T1000 (cell line): ENCODE data around the gene P2RY6.

Source experiments
- DNase-seq: peaks from one replicate; lab custom pipeline; 2025; ENCODE audit warnings: mixed read lengths; lab: John Stamatoyannopoulos, UW

P2RY6 gene

DNA sequence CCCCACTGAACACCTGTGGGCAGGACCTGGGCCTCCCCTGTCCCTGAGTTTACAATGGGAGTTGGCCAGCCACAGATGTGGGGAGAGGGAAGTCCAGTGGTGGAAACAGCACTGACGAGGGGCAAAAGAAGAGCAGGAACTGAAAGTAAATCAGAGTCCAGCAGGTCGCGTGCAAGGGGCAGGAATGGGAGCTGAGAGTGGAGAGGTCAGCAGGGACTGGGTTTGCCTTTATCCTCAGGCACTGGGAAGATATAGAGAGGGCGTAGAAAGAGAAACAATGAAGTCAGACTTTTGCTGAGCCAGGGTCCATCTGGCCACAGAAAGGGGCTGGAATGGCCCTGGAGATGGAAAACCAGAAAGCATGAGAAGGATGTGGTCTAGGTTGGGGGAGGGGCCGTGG is 8.5 kb downstream of the P2RY6 start:
- DNase-seq, result no peak

- DNase-seq, result no peak
These were observed 9.1 kb downstream of the P2RY6 start for GRCh38 chr11:73281201-73281741.

GRCh38 chr11:73281796-73282660 is 9.9 kb downstream of the P2RY6 start:
- no peak for DNase-seq

- DNase-seq, result no peak
These were observed 11.3 kb downstream of the P2RY6 start for GRCh38 chr11:73283276-73284000.

DNA sequence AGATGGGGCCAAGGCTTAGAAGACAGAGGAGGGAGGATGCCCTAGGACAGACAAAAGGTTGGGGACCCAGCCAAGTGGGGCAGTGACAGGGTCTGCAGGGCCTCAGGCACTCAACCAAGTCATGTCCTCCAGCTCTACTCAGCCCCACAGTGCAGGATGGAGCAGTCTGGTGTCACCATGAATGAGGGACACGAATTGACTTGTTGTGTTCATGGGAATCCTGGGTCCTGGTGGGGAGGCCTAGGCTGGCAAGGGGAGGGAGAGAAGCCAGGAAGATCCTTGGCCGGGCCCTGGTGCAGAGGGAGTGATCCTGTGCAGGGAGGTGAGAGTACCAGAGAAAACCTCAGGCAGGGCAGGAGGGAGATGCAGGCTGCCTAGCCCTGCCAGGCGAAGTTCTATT is 12.0 kb downstream of the P2RY6 start:
- DNase-seq, result no peak

GRCh38 chr11:73285721-73286120 is 13.6 kb downstream of the P2RY6 start:
- no peak for DNase-seq

GRCh38 chr11:73286240-73286810 is 14.2 kb downstream of the P2RY6 start:
- DNase-seq, result no peak

DNA sequence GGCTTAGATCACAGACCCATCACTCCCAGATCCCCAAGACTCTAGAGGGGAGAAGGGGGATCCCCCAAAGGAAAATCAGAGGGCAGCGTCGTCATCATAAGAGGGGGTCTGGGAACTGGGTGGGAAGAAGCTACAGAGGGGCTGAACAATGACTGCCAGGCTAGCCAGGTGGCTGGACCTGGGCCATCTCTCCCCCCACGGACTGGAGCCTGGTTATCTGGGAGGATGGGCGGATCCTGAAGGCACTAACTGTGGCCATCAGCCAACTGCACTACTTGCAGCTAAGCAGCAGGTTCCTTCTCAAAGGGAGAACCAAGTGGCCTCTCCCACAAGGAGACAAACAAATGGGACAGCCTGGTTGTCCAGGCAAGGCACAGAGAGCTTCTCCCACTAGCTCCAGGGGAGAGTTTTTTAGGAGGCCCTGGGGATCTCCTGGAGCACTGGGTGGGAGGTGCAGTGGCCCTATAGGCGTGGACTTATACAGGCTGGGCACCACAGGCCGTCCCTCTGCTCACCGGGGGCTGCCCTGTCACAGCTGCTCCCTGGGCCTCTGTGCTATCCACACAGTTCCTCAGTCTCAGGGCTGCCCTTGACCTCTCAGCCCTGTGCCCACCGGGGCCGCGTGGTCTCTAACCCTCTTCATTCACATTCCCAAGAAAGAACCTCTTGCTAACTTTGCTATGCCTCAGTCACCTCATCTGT is 15.4 kb downstream of the P2RY6 start:
- no peak for DNase-seq

DNA sequence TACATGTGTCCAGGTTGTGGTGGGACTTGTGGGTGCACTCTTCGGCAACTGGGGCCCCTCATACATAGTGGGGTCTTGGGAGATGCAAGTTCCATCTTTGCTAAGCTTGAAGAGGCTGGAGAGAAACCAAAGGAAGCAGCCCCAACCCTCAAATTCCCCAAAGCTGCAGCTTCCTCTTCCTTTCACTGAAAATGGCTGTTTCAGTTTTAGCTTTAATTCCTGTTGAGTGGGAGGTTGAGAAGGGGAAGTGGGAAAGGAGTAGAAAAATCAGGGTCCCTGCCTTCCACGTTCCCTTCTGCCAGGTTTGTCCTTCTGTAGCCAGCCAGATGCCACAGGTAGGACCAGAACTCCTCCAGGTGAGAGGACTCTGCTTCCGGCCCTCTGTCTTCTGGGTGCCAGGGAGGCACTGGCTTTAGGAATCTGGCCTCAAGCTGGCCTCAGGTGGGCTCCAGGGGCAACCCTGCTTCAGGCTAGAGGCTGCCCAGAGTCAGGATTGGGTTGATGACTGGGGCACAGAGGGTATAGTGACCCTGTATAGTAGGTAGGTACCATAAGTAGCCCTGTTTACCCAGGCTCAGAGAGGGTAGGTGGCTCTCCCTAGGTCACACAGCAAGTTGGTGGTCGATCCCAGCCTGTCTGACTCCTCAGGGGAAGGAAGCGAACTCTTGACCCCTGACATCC is 16.2 kb downstream of the P2RY6 start:
- DNase-seq, result no peak

- DNase-seq, result peak; percentile 80
These were observed 17.0 kb downstream of the P2RY6 start for GRCh38 chr11:73288873-73289707.

GRCh38 chr11:73290536-73290935 is 18.4 kb downstream of the P2RY6 start:
- DNase-seq, result no peak

- no peak for DNase-seq
These were observed 19.1 kb downstream of the P2RY6 start for GRCh38 chr11:73291196-73291595.

GRCh38 chr11:73291781-73292524 is 19.8 kb downstream of the P2RY6 start:
- no peak for DNase-seq

GRCh38 chr11:73292525-73292894 is 20.4 kb downstream of the P2RY6 start:
- DNase-seq, result no peak

- no peak for DNase-seq
These were observed 21.3 kb downstream of the P2RY6 start for GRCh38 chr11:73293356-73293936.

GRCh38 chr11:73294604-73295003 is 22.5 kb downstream of the P2RY6 start:
- no peak for DNase-seq

- peak; percentile 94 for DNase-seq
These were observed 23.3 kb downstream of the P2RY6 start for GRCh38 chr11:73295241-73295995.

DNA sequence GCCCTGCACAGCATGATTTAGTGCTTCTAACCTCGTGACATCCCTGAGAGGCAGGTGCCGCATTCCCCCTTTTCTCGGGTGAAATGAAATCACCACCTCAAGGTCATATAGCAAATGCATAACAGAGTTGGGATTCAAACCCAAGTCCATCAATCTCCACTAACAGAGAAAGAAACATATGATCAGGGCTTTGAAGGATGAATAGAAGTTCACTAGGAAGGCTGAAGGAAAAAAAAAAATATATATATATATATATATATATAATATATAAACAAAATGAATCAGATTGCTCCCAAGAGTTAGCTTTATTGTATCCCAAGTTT is 23.8 kb downstream of the P2RY6 start:
- no peak for DNase-seq
